OCI-LY7 (cell line): ENCODE measurements around the gene VSIR. TPM values are rescaled to one million over a fixed set of nuclear protein-coding genes. Genes with fewer than 3 reads are reported as not detected.

ENCODE experiments used
- BruUV-seq: library from RNA; stranded (reverse); fragments of 400-500 nt; replicated peaks from 2 replicates; lab custom pipeline; 2021; lab: Mats Ljungman, UMichigan
- CTCF ChIA-PET: fragments of 300-600 bp; sonication (Branson Sonifier 250); formaldehyde crosslinking; loops from one replicate; lab custom pipeline; 2022; ENCODE audit warnings: antibody characterized with exemption; ENCODE audit not compliant: unreplicated experiment; lab: Charles Lee
- POLR2A ChIA-PET: fragments of 300-600 bp; sonication (Branson Sonifier 250); formaldehyde crosslinking; loops from one replicate; lab custom pipeline; 2022; ENCODE audit warnings: antibody characterized with exemption; lab: Charles Lee
- DNase-seq: peaks from one replicate; pipeline ENCODE4 v3.0.0-alpha.2; 2015; ENCODE audit warnings: low spot score
- H2AFZ ChIP-seq: fragments of 200-600 bp; sonication (generic), shearing (Covaris generic); 2 replicates; pipeline ENCODE4 v1.6.1; 2014; ENCODE audit warnings: mild to moderate bottlenecking, antibody characterized with exemption, low read length, moderate library complexity
- H3K27ac ChIP-seq: fragments of 200-600 bp; sonication (generic); 2 replicates; pipeline ENCODE4 v1.5.1; 2014; ENCODE audit warnings: mixed run types, low read depth, mild to moderate bottlenecking, moderate library complexity, low read length, inconsistent platforms; ENCODE audit not compliant: poor library complexity, severe bottlenecking
- H3K36me3 ChIP-seq: fragments of 200-600 bp; sonication (generic); 2 replicates; pipeline ENCODE4 v1.6.1; 2014; ENCODE audit warnings: mild to moderate bottlenecking, antibody characterized with exemption, low read length, moderate library complexity, mixed read lengths; ENCODE audit not compliant: insufficient read depth
- H3K4me1 ChIP-seq: fragments of 200-600 bp; sonication (generic); 2 replicates; pipeline ENCODE4 v1.5.1; 2014; ENCODE audit warnings: mild to moderate bottlenecking, low read length; ENCODE audit not compliant: insufficient read depth, poor library complexity, severe bottlenecking
- H3K4me2 ChIP-seq: fragments of 200-600 bp; sonication (generic); 2 replicates; pipeline ENCODE4 v1.6.1; 2014; ENCODE audit warnings: mild to moderate bottlenecking, low read length
- H3K4me3 ChIP-seq: fragments of 200-600 bp; sonication (generic); 2 replicates; pipeline ENCODE4 v1.5.1; 2014; ENCODE audit warnings: mild to moderate bottlenecking, low read depth, low read length; ENCODE audit not compliant: poor library complexity, severe bottlenecking
- H3K79me2 ChIP-seq: fragments of 200-600 bp; sonication (generic); 2 replicates; pipeline ENCODE4 v1.6.1; 2016; ENCODE audit warnings: low read depth, mild to moderate bottlenecking, low read length, moderate library complexity, mixed read lengths; ENCODE audit not compliant: insufficient read depth
- H3K9me2 ChIP-seq: fragments of 200-600 bp; sonication (generic); 2 replicates; pipeline ENCODE4 v1.6.1; 2016; ENCODE audit warnings: mild to moderate bottlenecking, low read length, mixed read lengths; ENCODE audit not compliant: insufficient read depth
- H3K9me3 ChIP-seq: fragments of 200-600 bp; sonication (generic); 2 replicates; pipeline ENCODE4 v1.6.1; 2014; ENCODE audit warnings: mild to moderate bottlenecking, mixed run types, low read length, mixed read lengths
- H4K20me1 ChIP-seq: fragments of 200-600 bp; sonication (generic); 2 replicates; pipeline ENCODE4 v1.6.1; 2014; ENCODE audit warnings: mild to moderate bottlenecking, antibody characterized with exemption, low read length, moderate library complexity, mixed read lengths; ENCODE audit not compliant: insufficient read depth
- CTCF ChIP-seq: fragments of 200-600 bp; sonication (generic); conservative IDR thresholded peaks from 2 replicates; pipeline ENCODE4 v1.5.1; 2014; ENCODE audit warnings: mild to moderate bottlenecking, antibody characterized with exemption, low read length, moderate library complexity, mixed read lengths
- EZH2phosphoT487 ChIP-seq: fragments of 200-600 bp; sonication (generic); IDR thresholded peaks from 2 replicates; pipeline ENCODE4 v1.6.1; 2018; ENCODE audit warnings: low read depth, borderline replicate concordance, mild to moderate bottlenecking, mixed run types, antibody characterized with exemption, low read length, moderate library complexity, mixed read lengths
- intact Hi-C: fragments of 100-400 bp; cut with micrococcal nuclease; formaldehyde crosslinking; loops from one replicate; pipeline ENCODE4 v1.10.0; 2022; ENCODE audit not compliant: unreplicated experiment
- total RNA-seq, 2 experiments: library from RNA; depleted of rRNA in 1 of 2; stranded (reverse); fragments of >200 nt in 1 of 2; shearing (Covaris generic) in 1 of 2; gene quantifications; 2 replicates each; pipeline ENCODE4 v1.2.3, GENCODE V29; 2014 to 2022

Gene VSIR
- total RNA-seq, 2 experiments from 2014 or later: 2.2 to 9.0 TPM

- Histone ChIP-seq H3K4me3 (no peak overlapping the region), H3K9me2 (no peaks in the 10 kb centered on the region), H3K79me2 (no peaks in the 10 kb centered on the region), H3K36me3 (no peaks in the 10 kb centered on the region), H3K4me2 (no peak overlapping the region), H4K20me1 (no peaks in the 10 kb centered on the region), H3K4me1 (peaks cover 89% of the 10 kb centered on the region), H2AFZ (no peak overlapping the region), H3K27ac (peak overlapping the region; percentile 88), H3K9me3 (no peaks in the 10 kb centered on the region)
- TF ChIP-seq CTCF (no peak), EZH2phosphoT487 (no peak)
- intact Hi-C loops: no loop called here
- ChIA-PET POLR2A (interaction anchor here (0.7 kb wide), 1 partner anchor 17 kb away, joined by 3 read pairs; no protein-coding TSS in a partner anchor), CTCF (interaction anchor here (0.6 kb wide), 1 partner anchor 113 kb away, joined by 3 read pairs; no protein-coding TSS in a partner anchor)
- BruUV-seq: no TSS peak
- no peak for DNase-seq
Measured at GRCh38 chr10:71750124-71750841, 23.0 kb downstream of the VSIR start.

GRCh38 chr10:71749396-71749795 is 23.9 kb downstream of the VSIR start:
- peaks cover 81% of the 10 kb centered on the region for H3K4me1 ChIP-seq
- H2AFZ ChIP-seq: peak overlapping the region; percentile 74; the same call in 1 of the 2 replicates
- ChIA-PET POLR2A (interaction anchor here (0.6 to 1.4 kb wide), 8 partner anchors 9 to 36 kb away, joined by 3 to 7 read pairs (median 3); no protein-coding TSS in a partner anchor), CTCF (interaction anchor here (0.5 to 1.2 kb wide), 6 partner anchors 8 to 176 kb away, joined by 3 to 5 read pairs (median 3); partner anchors contain the start of gene VSIR)
- DNase-seq: no peak
- intact Hi-C loops: no loop called here
- H3K9me3 ChIP-seq: no peaks in the 10 kb centered on the region
- BruUV-seq: no TSS peak
- peak overlapping the region; percentile 88 for H3K27ac ChIP-seq
- H3K4me3 ChIP-seq: no peak overlapping the region
- TF ChIP-seq EZH2phosphoT487 (no peak), CTCF (no peak)
- H3K4me2 ChIP-seq: peak overlapping the region; percentile 73
- H3K79me2 ChIP-seq: no peaks in the 10 kb centered on the region
- no peaks in the 10 kb centered on the region for H3K9me2 ChIP-seq
- no peaks in the 10 kb centered on the region for H4K20me1 ChIP-seq
- no peaks in the 10 kb centered on the region for H3K36me3 ChIP-seq
